ENCODE results near the gene CPSF4L. TPM values are rescaled to one million over a fixed set of nuclear protein-coding genes. Genes with fewer than 3 reads are reported as not detected.

The CPSF4L gene
- total and polyA plus RNA-seq, 2 of the 13 experiments (the other 11 are each of a cell fraction or from before 2014, with no cell fraction given), result 0.73 to 1.6 TPM

DNA sequence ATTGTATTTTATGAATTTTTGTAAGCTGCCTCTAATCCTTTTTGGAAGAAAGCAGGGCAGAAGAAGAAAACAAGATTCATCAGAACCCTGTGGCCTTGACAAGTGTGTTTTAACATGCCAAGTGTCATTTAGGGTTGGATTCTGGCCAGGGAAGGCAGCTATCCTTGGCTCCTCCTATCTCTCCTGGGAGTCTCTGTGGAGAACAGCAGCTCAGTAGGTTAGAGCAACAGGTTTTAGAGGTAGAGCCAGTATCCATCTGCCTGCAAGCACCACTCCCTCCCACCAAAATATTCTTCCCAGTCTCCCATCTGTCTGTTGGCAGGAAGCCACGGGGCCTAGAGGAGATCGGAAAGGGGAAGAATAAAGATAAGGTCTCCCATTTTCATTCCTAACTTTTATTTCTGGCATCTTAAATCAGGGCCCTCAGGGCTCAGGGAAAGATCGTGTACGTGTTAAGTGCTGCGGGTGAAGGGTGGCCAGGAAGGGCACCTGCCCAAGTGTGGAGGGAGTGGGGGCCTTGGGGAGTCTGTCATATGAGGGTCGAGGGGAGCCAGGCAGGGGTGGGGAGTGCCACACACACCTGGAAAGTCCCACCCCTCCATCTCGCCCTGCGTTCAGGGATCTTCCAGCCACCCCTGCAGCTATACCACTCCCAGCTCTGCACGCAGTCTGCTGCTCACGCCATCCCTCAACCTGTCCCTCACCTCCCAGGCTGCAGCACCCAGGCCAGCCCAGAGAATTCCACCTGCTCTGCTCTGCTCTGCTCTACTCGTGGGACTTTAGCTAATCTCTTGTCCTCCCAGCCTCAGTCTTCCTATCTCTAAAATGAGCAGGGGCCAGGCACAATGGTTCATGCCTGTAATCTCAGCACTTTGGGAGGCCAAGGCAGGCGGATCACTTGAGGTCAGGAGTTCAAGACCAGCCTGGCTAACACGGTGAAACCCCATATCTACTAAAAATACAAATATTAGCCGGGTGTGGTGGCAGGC is 17.1 kb upstream of the CPSF4L start (continued):
- TF ChIP-seq ZNF678 (CRISPR knock-in tag; IDR thresholded peaks at IDR 0.05) (no peak), RBM39 (IDR thresholded peaks at IDR 0.05; ENCODE audit: low read depth, low read length, poor library complexity, severe bottlenecking) (no peak), FLYWCH1 (CRISPR knock-in tag; IDR thresholded peaks at IDR 0.05) (no peak), ZBTB8A (CRISPR knock-in tag; IDR thresholded peaks at IDR 0.05; ENCODE audit: borderline replicate concordance, low read depth) (no peak), ZNF567 (CRISPR knock-in tag; IDR thresholded peaks at IDR 0.05; ENCODE audit: borderline replicate concordance) (no peak), POLR2A (IDR thresholded peaks at IDR 0.05; ENCODE audit: insufficient read depth in 1 of 2, low read depth in 2 of 2, low read length in 2 of 2) (no peak), ATF1 (CRISPR knock-in tag; IDR thresholded peaks at IDR 0.05) (no peak), ZNF224 (CRISPR knock-in tag; IDR thresholded peaks at IDR 0.05) (0 out of 2 replicates have a peak, but pooled peaks have one; percentile 34), SMARCC2 (IDR thresholded peaks at IDR 0.05) (no peak), NFYB (CRISPR knock-in tag; IDR thresholded peaks at IDR 0.05) (no peak), RARA (CRISPR knock-in tag; IDR thresholded peaks at IDR 0.05) (no peak), PAF1 (CRISPR knock-in tag; IDR thresholded peaks at IDR 0.05) (no peak), KLF11 (CRISPR knock-in tag; IDR thresholded peaks at IDR 0.05) (no peak), ZC3H13 (CRISPR knock-in tag; IDR thresholded peaks at IDR 0.05) (0 out of 2 replicates have a peak, but pooled peaks have one; percentile 21), ZNF556 (CRISPR knock-in tag; IDR thresholded peaks at IDR 0.05; ENCODE audit: borderline replicate concordance) (no peak)
- TF ChIP-seq, protein P1, sequence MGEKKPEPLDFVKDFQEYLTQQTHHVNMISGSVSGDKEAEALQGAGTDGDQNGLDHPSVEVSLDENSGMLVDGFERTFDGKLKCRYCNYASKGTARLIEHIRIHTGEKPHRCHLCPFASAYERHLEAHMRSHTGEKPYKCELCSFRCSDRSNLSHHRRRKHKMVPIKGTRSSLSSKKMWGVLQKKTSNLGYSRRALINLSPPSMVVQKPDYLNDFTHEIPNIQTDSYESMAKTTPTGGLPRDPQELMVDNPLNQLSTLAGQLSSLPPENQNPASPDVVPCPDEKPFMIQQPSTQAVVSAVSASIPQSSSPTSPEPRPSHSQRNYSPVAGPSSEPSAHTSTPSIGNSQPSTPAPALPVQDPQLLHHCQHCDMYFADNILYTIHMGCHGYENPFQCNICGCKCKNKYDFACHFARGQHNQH (CRISPR knock-in tag; IDR thresholded peaks at IDR 0.05), result 0 out of 2 replicates have a peak, but pooled peaks have one; percentile 16
- TF ChIP-seq, protein P2, sequence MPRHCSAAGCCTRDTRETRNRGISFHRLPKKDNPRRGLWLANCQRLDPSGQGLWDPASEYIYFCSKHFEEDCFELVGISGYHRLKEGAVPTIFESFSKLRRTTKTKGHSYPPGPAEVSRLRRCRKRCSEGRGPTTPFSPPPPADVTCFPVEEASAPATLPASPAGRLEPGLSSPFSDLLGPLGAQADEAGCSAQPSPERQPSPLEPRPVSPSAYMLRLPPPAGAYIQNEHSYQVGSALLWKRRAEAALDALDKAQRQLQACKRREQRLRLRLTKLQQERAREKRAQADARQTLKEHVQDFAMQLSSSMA (CRISPR knock-in tag; IDR thresholded peaks at IDR 0.05), result no peak
- TF ChIP-seq, protein P3, sequence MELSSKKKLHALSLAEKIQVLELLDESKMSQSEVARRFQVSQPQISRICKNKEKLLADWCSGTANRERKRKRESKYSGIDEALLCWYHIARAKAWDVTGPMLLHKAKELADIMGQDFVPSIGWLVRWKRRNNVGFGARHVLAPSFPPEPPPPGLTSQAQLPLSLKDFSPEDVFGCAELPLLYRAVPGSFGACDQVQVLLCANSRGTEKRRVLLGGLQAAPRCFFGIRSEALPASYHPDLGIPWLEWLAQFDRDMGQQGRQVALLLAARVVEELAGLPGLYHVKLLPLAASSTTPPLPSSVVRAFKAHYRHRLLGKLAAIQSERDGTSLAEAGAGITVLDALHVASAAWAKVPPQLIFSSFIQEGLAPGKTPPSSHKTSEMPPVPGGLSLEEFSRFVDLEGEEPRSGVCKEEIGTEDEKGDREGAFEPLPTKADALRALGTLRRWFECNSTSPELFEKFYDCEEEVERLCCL (CRISPR knock-in tag; IDR thresholded peaks at IDR 0.05; ENCODE audit: borderline replicate concordance), result no peak
- TF ChIP-seq, protein P4, sequence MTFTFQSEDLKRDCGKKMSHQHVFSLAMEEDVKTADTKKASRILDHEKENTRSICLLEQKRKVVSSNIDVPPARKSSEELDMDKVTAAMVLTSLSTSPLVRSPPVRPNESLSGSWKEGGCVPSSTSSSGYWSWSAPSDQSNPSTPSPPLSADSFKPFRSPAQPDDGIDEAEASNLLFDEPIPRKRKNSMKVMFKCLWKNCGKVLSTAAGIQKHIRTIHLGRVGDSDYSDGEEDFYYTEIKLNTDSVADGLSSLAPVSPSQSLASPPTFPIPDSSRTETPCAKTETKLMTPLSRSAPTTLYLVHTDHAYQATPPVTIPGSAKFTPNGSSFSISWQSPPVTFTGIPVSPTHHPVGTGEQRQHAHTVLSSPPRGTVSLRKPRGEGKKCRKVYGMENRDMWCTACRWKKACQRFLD (CRISPR knock-in tag; IDR thresholded peaks at IDR 0.05; ENCODE audit: borderline replicate concordance), result no peak
- TF ChIP-seq, protein P5, sequence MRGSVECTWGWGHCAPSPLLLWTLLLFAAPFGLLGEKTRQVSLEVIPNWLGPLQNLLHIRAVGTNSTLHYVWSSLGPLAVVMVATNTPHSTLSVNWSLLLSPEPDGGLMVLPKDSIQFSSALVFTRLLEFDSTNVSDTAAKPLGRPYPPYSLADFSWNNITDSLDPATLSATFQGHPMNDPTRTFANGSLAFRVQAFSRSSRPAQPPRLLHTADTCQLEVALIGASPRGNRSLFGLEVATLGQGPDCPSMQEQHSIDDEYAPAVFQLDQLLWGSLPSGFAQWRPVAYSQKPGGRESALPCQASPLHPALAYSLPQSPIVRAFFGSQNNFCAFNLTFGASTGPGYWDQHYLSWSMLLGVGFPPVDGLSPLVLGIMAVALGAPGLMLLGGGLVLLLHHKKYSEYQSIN (CRISPR knock-in tag; IDR thresholded peaks at IDR 0.05; ENCODE audit: borderline replicate concordance), result no peak
- TF ChIP-seq, protein P6, sequence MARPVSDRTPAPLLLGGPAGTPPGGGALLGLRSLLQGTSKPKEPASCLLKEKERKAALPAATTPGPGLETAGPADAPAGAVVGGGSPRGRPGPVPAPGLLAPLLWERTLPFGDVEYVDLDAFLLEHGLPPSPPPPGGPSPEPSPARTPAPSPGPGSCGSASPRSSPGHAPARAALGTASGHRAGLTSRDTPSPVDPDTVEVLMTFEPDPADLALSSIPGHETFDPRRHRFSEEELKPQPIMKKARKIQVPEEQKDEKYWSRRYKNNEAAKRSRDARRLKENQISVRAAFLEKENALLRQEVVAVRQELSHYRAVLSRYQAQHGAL (CRISPR knock-in tag; IDR thresholded peaks at IDR 0.05; ENCODE audit: not compliant biosample characterization), result no peak

All from HepG2 (cell line).